Panc1 (cell line): Measurements from ENCODE around the gene TFAP2D.

Experiments used
- CTCF ChIP-seq: fragments of 450-650 bp; IDR thresholded peaks from 2 replicates; pipeline ENCODE4 v1.5.1; 2017; ENCODE audit warnings: mild to moderate bottlenecking
- REST ChIP-seq, 2 experiments: IDR thresholded peaks; 2 replicates each; pipeline ENCODE4 v1.6.1; 2011 to 2012; ENCODE audit warnings: low read depth in 2 of 2, control low read depth in 1 of 2, low read length in 1 of 2, mild to moderate bottlenecking in 1 of 2, moderate library complexity in 1 of 2; ENCODE audit not compliant: insufficient read depth in 1 of 2

- no peak for TF ChIP-seq CTCF
- TF ChIP-seq REST (IDR thresholded peaks at IDR 0.05; ENCODE audit: insufficient read depth in 1 of 2, low read depth in 2 of 2, low read length in 1 of 2) = no peak
Measured at GRCh38 chr6:50734488-50734887, 21.2 kb downstream of the TFAP2D start.
